HepG2 (cell line): ENCODE measurements around the gene INF2. TPM values are rescaled to one million over a fixed set of nuclear protein-coding genes. Genes with fewer than 3 reads are reported as not detected.
A peak's percentile ranks its signal among the peaks of the same experiment; 100 is the strongest.

Experiments used
- ATAC-seq: fragments of 200-7000 bp; cut with Tn5 transposase; 3 replicates; pipeline ENCODE4 v1.9.1; 2020; ENCODE audit warnings: mild to moderate bottlenecking, moderate library complexity
- BruUV-seq: library from RNA; stranded (reverse); fragments of 400-500 nt; replicated peaks from 2 replicates; lab custom pipeline; 2021; lab: Mats Ljungman, UMichigan
- CTCF ChIA-PET: fragments of 300-600 bp; formaldehyde crosslinking; extraction: SDS; loops from one replicate; lab custom pipeline; 2021; ENCODE audit warnings: low total read pairs, inconsistent platforms, low intra/inter-chr PET ratio; lab: Yijun Ruan, JAX
- POLR2A ChIA-PET: fragments of 350-600 bp; sonication (Branson Sonifier 250); formaldehyde crosslinking; loops from one replicate; lab custom pipeline; 2020; ENCODE audit warnings: antibody characterized with exemption, inconsistent platforms; lab: Yijun Ruan, JAX
- DNase-seq: peaks from one replicate; pipeline ENCODE4 v3.0.0-alpha.2; 2015; ENCODE audit warnings: low spot score
- FAIRE-seq: peaks from 3 replicates; lab custom pipeline; 2011; peaks lifted over from hg19 to GRCh38; lab: Jason Lieb, UNC
- H2AFZ ChIP-seq: one replicate; pipeline ENCODE4 v1.6.1; 2011; ENCODE audit warnings: low read length, inconsistent platforms
- H3K27ac ChIP-seq: fragments of 300-600 bp; 3 replicates; pipeline ENCODE4 v1.8.0; 2011; ENCODE audit warnings: mixed run types, mild to moderate bottlenecking, mixed read lengths, low read length, inconsistent platforms; ENCODE audit not compliant: insufficient read depth; ENCODE audit errors: extremely low read length
- H3K27me3 ChIP-seq, 2 experiments: fragments of 200-600 bp in 1 of 2; 2 replicates in 1 of 2; 3 replicates in 1 of 2; pipeline versions ENCODE4 v1.6.0 to v1.8.0; 2011; ENCODE audit warnings: low read length in 2 of 2, mild to moderate bottlenecking in 2 of 2, moderate library complexity in 2 of 2, inconsistent platforms in 1 of 2; ENCODE audit not compliant: insufficient read depth in 2 of 2, control insufficient read depth in 1 of 2
- H3K36me3 ChIP-seq, 2 experiments: fragments of 200-600 bp in 1 of 2; replicated peaks in 1 of 2; 2 replicates in 1 of 2; 3 replicates in 1 of 2; pipeline versions ENCODE4 v1.5.1 to v1.8.0; 2011; ENCODE audit warnings: low read length in 2 of 2, inconsistent platforms in 1 of 2; ENCODE audit not compliant: insufficient read depth in 2 of 2, control insufficient read depth in 1 of 2
- H3K4me1 ChIP-seq: 2 replicates; pipeline ENCODE4 v1.5.1; 2012; ENCODE audit warnings: low read length, inconsistent platforms; ENCODE audit not compliant: insufficient read depth
- H3K4me2 ChIP-seq: 2 replicates; pipeline ENCODE4 v1.6.0; 2011; ENCODE audit warnings: low read depth, low read length, inconsistent platforms
- H3K4me3 ChIP-seq, 3 experiments: fragments of 200-600 bp in 1 of 3; sonication (generic), shearing (Covaris generic) in 1 of 3; replicated peaks in 1 of 3; 2 replicates each; pipeline ENCODE4 v1.5.1; 2011 to 2016; ENCODE audit warnings: low read length in 3 of 3, inconsistent platforms in 2 of 3, low read depth in 2 of 3, mild to moderate bottlenecking in 2 of 3, control low read depth in 1 of 3, mixed read lengths in 1 of 3; ENCODE audit not compliant: insufficient read depth in 1 of 3
- H3K79me2 ChIP-seq: one replicate; pipeline ENCODE4 v1.6.1; 2011; ENCODE audit warnings: low read length, inconsistent platforms; ENCODE audit not compliant: insufficient read depth
- H3K9ac ChIP-seq: 2 replicates; pipeline ENCODE4 v1.6.0; 2011; ENCODE audit warnings: mild to moderate bottlenecking, low read depth, low read length, inconsistent platforms; ENCODE audit not compliant: insufficient read depth
- H3K9me3 ChIP-seq: 2 replicates; pipeline ENCODE4 v1.5.1; 2012; ENCODE audit warnings: mild to moderate bottlenecking, low read length
- H4K20me1 ChIP-seq: 2 replicates; pipeline ENCODE4 v1.6.0; 2011; ENCODE audit warnings: inconsistent platforms, mild to moderate bottlenecking, low read length, moderate library complexity; ENCODE audit not compliant: insufficient read depth
- AGO1 ChIP-seq: fragments of 200-400 bp; formaldehyde crosslinking; IDR thresholded peaks from 2 replicates; pipeline ENCODE4 v1.6.1; 2017; ENCODE audit warnings: mild to moderate bottlenecking, low read depth, low read length, moderate library complexity; ENCODE audit not compliant: poor library complexity, severe bottlenecking
- AGO2 ChIP-seq: fragments of 200-400 bp; formaldehyde crosslinking; optimal IDR thresholded peaks from 2 replicates; pipeline ENCODE3; 2017; ENCODE audit warnings: mild to moderate bottlenecking, low read depth, low read length, moderate library complexity
- HNRNPL ChIP-seq: fragments of 200-400 bp; formaldehyde crosslinking; IDR thresholded peaks from 2 replicates; pipeline ENCODE4 v1.6.1; 2017; ENCODE audit warnings: mild to moderate bottlenecking, low read depth, low read length
- MZF1 ChIP-seq: sonication (generic); formaldehyde crosslinking; IDR thresholded peaks from 2 replicates; pipeline ENCODE4 v1.8.1; 2023; ENCODE audit warnings: mild to moderate bottlenecking, missing genetic modification reagents, borderline replicate concordance
- NFAT5 ChIP-seq: sonication (generic); formaldehyde crosslinking; IDR thresholded peaks from 2 replicates; pipeline ENCODE4 v1.4.0; 2020; ENCODE audit warnings: missing genetic modification reagents
- NR2F6 ChIP-seq, 2 experiments: IDR thresholded peaks; 2 replicates each; pipeline ENCODE4 v1.6.1; 2016; ENCODE audit warnings: antibody characterized with exemption in 1 of 2, mild to moderate bottlenecking in 1 of 2
- PAF1 ChIP-seq: IDR thresholded peaks from 2 replicates; pipeline ENCODE4 v1.6.1; 2016; ENCODE audit warnings: missing genetic modification reagents, missing compliant biosample characterization
- RBFOX2 ChIP-seq: fragments of 200-400 bp; formaldehyde crosslinking; IDR thresholded peaks from 2 replicates; pipeline ENCODE4 v1.6.1; 2017; ENCODE audit warnings: low read depth, mild to moderate bottlenecking, low read length
- RBM22 ChIP-seq: fragments of 200-400 bp; formaldehyde crosslinking; optimal IDR thresholded peaks from 2 replicates; pipeline ENCODE3; 2017; ENCODE audit warnings: mild to moderate bottlenecking, low read length, moderate library complexity
- ZNF691 ChIP-seq: sonication (generic); formaldehyde crosslinking; IDR thresholded peaks from 2 replicates; pipeline ENCODE4 v1.4.0; 2020; ENCODE audit warnings: missing genetic modification reagents, low read depth, mild to moderate bottlenecking, borderline replicate concordance
- WGBS: methylation state at CpG from one replicate; pipeline ENCODE4 v1.1.6; 2017; ENCODE audit warnings: low lambda C conversion rate; 5-methylcytosine and 5-hydroxymethylcytosine counted together
- in situ Hi-C: cut with HindIII; loops from 2 replicates; pipeline ENCODE4 v1.10.0; 2017; ENCODE audit warnings: low pct_unique_long_range_greater_than_20kb; ENCODE audit not compliant: extremely low pct_ligation_motif_present
- intact Hi-C: fragments of 100-400 bp; cut with micrococcal nuclease; formaldehyde crosslinking; loops from one replicate; pipeline ENCODE4 v1.10.0; 2022; ENCODE audit not compliant: unreplicated experiment
- polyA plus RNA-seq, 8 experiments: library from polyadenylated mRNA; depleted of rRNA in 3 of 8; stranded (reverse) in 7 of 8; unstranded in 1 of 8; fragments of >200 nt; fragmentation: Illumina TruSeq in 4 of 8; extraction: Trizol in 4 of 8; gene quantifications; 2 replicates each; pipeline versions ENCODE4 v1.2.1 to v1.2.3, GENCODE V29; 2011 to 2016; ENCODE audit warnings: low read depth in 4 of 8, missing spikeins in 1 of 8, mixed read lengths in 1 of 8; ENCODE audit not compliant: insufficient read depth in 1 of 8
- total RNA-seq, 5 experiments: library from RNA; depleted of rRNA; stranded (reverse); fragments of >200 nt; fragmentation: Illumina TruSeq; extraction: Trizol; gene quantifications; 2 replicates each; pipeline ENCODE4 v1.2.3, GENCODE V29; 2016; ENCODE audit warnings: low read depth in 1 of 5
- TF ChIP-seq, protein P1 (sequence below): sonication (generic); formaldehyde crosslinking; IDR thresholded peaks from 2 replicates; pipeline ENCODE4 v1.4.0; 2020; ENCODE audit warnings: missing genetic modification reagents, borderline replicate concordance

The INF2 gene
- total and polyA plus RNA-seq, 2 of the 13 experiments (the other 11 are each of a cell fraction or from before 2014, with no cell fraction given) = 16.4 to 26.4 TPM

GRCh38 chr14:104769324-104770071 is 80.1 kb downstream of the INF2 start (continued):
- TF ChIP-seq, protein P1, sequence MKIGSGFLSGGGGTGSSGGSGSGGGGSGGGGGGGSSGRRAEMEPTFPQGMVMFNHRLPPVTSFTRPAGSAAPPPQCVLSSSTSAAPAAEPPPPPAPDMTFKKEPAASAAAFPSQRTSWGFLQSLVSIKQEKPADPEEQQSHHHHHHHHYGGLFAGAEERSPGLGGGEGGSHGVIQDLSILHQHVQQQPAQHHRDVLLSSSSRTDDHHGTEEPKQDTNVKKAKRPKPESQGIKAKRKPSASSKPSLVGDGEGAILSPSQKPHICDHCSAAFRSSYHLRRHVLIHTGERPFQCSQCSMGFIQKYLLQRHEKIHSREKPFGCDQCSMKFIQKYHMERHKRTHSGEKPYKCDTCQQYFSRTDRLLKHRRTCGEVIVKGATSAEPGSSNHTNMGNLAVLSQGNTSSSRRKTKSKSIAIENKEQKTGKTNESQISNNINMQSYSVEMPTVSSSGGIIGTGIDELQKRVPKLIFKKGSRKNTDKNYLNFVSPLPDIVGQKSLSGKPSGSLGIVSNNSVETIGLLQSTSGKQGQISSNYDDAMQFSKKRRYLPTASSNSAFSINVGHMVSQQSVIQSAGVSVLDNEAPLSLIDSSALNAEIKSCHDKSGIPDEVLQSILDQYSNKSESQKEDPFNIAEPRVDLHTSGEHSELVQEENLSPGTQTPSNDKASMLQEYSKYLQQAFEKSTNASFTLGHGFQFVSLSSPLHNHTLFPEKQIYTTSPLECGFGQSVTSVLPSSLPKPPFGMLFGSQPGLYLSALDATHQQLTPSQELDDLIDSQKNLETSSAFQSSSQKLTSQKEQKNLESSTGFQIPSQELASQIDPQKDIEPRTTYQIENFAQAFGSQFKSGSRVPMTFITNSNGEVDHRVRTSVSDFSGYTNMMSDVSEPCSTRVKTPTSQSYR = 0 out of 2 replicates have a peak, but pooled peaks have one; percentile 31
- no peak for TF ChIP-seq NR2F6 (IDR thresholded peaks at IDR 0.05)
- no peak for TF ChIP-seq NR2F6 (CRISPR knock-in tag; IDR thresholded peaks at IDR 0.05)
- TF ChIP-seq RBM22 = peak; percentile 82
- peak; percentile 67 for TF ChIP-seq AGO2

GRCh38 chr14:104770072-104770579 is 80.7 kb downstream of the INF2 start:
- H4K20me1 ChIP-seq = peaks cover 4% of the 10 kb centered on the region
- H2AFZ ChIP-seq = no peak overlapping the region
- no peak overlapping the region for H3K4me2 ChIP-seq
- no peaks in the 10 kb centered on the region; a peak in 1 of 5 replicates for H3K27me3 ChIP-seq
- in situ Hi-C loops = no loop called here
- intact Hi-C loops = no loop called here
- H3K27ac ChIP-seq = no peak overlapping the region
- H3K9ac ChIP-seq = no peak overlapping the region
- DNase-seq (no peak), FAIRE-seq (no peak), ATAC-seq (no peak)
- CTCF ChIA-PET = no interaction called here
- H3K79me2 ChIP-seq = peaks cover 29% of the 10 kb centered on the region
- H3K9me3 ChIP-seq = peaks cover 8% of the 10 kb centered on the region
- POLR2A ChIA-PET = interaction anchor here (0.6 to 3.3 kb wide), 3 partner anchors 16 to 95 kb away, joined by 3 to 32 read pairs (median 3); partner anchors contain the start of genes CEP170B and SIVA1
- H3K4me1 ChIP-seq = peaks cover 25% of the 10 kb centered on the region
- 96% methylated on average over 23 of the region's 24 CpGs for WGBS
- H3K36me3 ChIP-seq = peaks cover 19 to 28% of the 10 kb centered on the region in 2 experiments; a peak in 4 of 5 replicates
- no TSS peak for BruUV-seq
- H3K4me3 ChIP-seq = no peak overlapping the region
- no peak for TF ChIP-seq MZF1 (CRISPR knock-in tag)
- TF ChIP-seq PAF1 (CRISPR knock-in tag) = 0 out of 2 replicates have a peak, but pooled peaks have one; percentile 35
- peak; percentile 66 for TF ChIP-seq AGO1
- peak; percentile 32; the same call in 1 of the 2 replicates for TF ChIP-seq RBFOX2
- TF ChIP-seq ZNF691 (CRISPR knock-in tag) = no peak
- TF ChIP-seq AGO2 = peak; percentile 58
- no peak for TF ChIP-seq NFAT5
- TF ChIP-seq HNRNPL = 0 out of 2 replicates have a peak, but pooled peaks have one; percentile 16
